Jurkat, Clone E6-1 (cell line): Measurements from ENCODE around the gene UBE2E2.

Experiments used
- DNase-seq: peaks from one replicate; pipeline ENCODE4 v3.0.0-alpha.2; 2011; ENCODE audit warnings: low read depth, low spot score
- H3K4me3 ChIP-seq: 2 replicates; pipeline ENCODE4 v1.5.1; 2011; ENCODE audit warnings: mild to moderate bottlenecking, low read length, control low read depth, moderate library complexity

The UBE2E2 gene

DNA sequence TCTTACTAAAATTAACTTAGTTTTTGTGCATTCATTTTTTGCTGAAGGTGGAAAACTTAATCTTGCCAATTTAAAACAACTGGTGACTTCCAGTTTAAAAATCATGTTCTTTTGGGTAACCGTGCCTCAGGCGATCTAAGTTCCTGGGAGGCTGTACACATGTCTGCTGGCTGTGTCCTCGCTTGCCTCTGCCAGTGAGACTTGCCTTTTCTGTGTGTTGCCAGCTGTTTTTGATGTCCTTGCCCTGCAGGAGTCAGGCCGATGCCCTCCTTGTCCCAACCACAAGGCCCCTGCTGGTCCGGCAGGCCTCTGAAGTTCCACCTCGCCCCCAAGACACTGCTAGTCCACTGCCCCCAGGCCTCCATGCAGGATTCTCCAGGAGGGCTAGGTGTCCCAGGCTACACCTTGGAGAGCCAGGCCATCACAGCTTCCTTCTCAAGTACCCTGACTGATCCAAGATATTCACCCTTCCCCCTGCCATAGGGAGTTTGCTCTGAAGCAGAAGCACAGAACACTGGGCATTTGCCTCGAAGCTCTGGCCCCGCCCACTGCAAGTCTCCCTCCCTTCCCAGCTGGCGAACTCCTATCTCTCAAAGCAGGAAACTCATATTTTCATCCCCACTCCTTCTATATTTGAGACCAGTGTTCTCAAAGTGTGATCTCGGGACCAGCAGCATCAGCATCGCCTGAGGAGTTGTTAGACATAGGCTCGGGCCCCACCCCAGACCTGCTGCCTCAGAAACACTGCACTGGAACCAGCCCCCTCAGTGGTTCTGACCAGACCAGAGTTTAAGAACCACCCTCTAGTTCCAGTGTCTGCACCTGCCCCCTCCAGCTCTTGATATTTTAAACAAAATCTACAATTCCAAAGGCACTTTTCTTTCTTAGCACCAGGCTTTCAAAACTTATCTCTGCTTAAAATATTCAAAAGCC lies 416.8 kb downstream of the UBE2E2 start:
- DNase-seq: no peak
- no peak overlapping the region for H3K4me3 ChIP-seq

DNA sequence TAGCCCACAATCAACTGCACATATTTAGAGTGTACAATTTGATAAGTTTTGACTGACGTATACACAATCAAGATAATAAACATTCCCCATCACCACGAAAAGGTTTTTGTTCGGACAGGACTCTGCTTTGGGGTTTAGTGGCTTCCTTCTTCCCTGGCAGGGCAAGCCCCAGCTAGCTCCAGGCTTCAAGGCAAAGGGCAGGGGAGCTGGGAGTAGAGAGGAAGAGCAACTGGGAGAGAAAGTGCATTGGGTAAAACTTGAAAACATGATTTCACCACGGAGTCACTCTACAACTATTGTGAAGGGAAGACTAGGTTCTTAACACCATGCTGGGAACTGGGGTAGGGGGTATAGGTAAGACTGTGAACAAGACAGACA lies 417.5 kb downstream of the UBE2E2 start:
- no peak for DNase-seq
- H3K4me3 ChIP-seq: no peak overlapping the region

DNA sequence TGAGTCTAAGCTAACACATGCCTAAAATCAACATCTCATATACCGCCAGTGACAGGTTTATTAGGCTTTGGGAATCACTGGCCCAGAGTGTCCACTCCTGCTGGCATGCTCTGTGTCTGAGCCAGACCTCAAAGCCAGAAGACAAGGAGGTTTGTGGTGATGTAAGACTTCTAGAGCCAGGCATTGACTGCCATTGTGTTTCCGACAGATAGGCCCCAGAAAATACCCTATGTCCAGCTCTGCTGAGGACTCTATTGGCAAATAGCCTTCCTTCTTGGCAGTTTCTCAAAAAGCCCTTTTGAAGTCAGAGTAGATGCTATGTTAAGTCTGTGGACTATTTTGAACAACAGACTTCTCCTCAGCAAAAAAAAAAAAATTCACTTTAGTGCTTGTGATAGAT lies 420.7 kb downstream of the UBE2E2 start:
- no peak for DNase-seq
- no peak overlapping the region for H3K4me3 ChIP-seq

DNA sequence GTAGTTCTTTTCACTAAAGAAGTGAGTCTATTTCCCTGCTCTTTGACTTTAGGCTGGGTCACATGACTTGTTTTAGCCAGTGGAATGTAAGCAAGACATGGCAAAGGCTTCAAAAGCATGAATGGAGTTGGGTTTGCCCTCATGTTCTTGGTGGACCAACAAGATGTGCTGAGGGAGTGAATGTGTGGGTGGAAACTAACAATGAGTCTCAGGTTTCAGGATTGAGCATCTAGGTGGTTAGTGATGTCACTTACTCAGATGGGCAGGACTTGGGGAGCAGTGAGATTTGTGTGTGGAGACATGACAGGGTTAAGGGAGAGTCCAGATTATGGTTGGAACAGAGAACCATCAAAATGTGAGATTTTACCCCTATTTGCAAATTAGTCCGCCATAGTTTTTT lies 421.2 kb downstream of the UBE2E2 start:
- no peak for DNase-seq
- no peak overlapping the region for H3K4me3 ChIP-seq

DNA sequence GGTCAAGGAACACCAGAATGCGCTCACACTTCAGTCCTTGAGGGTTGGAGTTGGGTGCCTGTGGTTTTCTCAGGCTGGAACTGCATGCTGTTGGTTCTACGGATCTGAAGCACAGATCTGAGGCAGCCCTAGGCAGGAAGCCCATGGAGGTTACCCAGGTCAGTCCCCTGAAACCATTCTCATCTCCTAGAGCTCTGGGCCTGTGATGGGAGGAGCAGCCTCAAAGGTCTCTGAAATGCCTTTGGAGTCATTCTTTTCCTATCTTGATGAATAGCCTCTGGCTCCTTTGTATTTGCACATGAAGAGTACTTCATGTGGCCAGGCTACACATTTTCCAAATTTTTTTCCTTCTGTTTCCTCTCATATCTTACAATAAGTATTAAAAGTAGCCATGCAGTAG lies 423.3 kb downstream of the UBE2E2 start:
- no peak overlapping the region for H3K4me3 ChIP-seq
- DNase-seq: no peak

DNA sequence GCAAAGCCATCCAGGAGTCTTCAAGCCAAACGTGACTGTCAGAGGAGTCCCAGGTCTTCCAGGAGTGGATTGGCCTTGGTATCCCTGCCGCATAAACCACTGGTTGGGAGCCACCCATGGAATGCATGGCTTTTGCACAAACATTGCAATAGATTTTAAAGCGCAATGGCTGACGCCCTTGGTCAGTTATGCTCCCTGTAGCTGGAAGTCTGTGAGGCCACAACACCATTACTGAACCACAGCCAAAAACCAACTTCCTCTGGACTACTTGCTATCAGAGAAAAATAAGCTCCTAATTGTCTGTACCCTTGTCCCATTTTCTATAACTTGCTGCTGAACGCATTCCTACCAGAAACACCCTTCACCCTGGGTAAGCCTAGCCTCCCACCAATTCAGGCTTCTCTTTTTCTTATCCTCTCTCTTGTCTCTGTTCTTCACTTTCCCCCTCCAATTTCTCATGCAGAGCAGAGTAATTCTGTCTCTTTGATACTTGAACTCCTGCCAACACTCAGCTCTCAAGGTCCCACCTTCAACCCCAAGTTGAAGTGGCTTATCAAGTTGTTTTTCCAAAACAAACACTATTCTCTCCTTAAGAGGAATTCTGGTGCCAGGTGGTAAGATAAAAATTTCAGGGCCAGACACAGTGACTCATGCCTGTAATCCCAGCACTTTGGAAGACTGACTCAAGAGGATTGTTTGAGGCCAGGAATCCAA lies 426.2 kb downstream of the UBE2E2 start:
- H3K4me3 ChIP-seq: no peak overlapping the region
- DNase-seq: no peak

DNA sequence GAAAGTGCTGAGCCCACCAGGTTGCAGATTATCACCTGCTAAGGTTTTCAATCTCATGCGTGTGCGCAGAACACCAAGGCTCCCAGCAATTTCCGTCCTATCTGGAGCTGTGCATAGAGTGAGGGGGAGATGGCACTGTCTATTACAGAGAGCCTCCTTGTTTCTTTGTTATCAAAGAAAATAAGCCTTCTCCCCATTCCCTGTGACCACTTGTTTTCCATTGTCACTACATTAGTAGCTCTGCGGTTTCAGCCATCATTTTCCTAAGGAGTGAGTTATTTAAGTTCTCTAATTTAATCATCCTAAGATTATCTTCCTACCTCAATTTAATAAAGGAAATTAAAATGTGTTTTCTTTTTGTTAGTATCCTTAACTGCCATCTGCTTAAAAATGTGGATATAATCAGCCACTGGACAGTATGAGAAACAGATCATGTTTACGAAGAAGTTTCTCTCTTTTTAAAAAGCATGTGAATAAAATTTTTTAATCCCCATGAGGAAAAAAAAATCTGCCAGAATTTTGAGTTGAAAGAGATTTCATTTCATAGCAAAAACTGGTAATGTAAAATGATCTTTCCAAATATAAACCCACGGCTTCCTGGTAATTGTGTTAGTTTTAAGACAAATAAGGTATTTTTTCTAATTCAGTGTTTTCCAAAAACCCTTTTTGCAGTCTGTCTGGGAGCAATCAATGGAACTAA lies 430.3 kb downstream of the UBE2E2 start:
- no peak for DNase-seq
- H3K4me3 ChIP-seq: no peak overlapping the region

DNA sequence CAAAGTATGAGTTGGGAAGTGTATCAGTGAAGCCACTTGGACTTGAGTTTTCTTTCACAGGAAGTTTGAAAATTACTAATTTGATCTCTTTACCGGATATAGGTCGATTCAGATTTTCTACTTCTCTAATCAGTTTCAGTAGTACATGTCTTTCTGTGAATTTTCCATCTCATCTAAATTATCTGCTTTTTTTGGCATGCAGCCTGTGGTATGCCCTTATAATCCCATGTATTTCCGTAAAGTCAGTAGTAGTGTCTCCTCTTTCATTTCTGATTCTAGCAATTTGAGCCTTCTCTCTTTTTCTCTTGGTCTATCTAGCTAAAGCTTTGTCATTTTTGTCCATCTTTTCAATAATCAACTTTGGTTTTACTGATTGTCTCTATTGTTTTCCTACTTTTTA lies 434.2 kb downstream of the UBE2E2 start:
- no peak for DNase-seq
- no peak overlapping the region for H3K4me3 ChIP-seq

DNA sequence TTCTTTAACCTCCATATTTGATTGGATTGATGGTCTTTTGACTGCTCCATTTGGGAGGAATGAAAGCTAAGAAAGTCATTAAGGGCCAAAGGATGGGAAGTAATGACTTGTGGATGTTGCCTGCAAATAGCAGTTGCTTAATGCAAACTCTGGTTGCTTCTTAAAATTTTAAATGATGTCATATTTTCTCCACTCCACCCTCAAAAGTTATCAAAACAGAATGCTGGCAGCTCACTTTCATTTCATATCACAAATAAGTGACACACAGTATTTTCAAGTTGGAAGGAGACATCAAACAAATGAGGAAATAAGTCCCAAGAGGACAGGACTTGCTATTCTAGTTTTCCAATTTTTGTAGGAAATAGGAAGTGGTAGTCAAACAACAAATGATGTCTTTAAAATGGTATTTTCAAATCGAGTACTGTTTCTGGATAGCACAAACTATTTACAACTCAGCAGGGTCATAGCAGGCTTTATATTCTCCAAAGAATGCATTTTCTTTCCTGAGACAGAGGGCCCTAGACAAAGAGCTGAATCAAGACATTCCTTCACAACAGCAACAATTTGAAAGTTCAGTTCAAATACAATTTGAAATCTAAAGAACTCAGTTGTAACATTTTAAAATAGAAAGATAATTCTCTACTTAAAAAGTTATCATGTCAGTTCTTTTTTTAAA lies 437.5 kb downstream of the UBE2E2 start:
- DNase-seq: no peak
- H3K4me3 ChIP-seq: no peak overlapping the region
